Epithelial cell of proximal tubule (primary cell): ENCODE results near the gene ZNF784. TPM values are rescaled to one million over a fixed set of nuclear protein-coding genes. Genes with fewer than 3 reads are reported as not detected.

ENCODE experiments used
- DNase-seq: peaks from one replicate; pipeline ENCODE4 v3.0.0-alpha.2; 2011; ENCODE audit warnings: low read depth
- H3K4me3 ChIP-seq: 2 replicates; pipeline ENCODE4 v1.5.1; 2011; ENCODE audit warnings: low read depth, mild to moderate bottlenecking, low read length
- CTCF ChIP-seq: conservative IDR thresholded peaks from 2 replicates; pipeline ENCODE4 v1.5.1; 2012; ENCODE audit warnings: low read depth, mild to moderate bottlenecking, low read length
- total RNA-seq: library from RNA; depleted of rRNA; stranded (reverse); fragments of >200 nt; gene quantifications from 2 replicates; pipeline ENCODE4 v1.2.3, GENCODE V29; 2015

ZNF784 gene
- total RNA-seq, 1 donor from 2014 or later, result 0.58 TPM

- TF ChIP-seq CTCF, result no peak
- H3K4me3 ChIP-seq, result no peak overlapping the region
- no peak for DNase-seq
Observed at GRCh38 chr19:55620410-55621204, 3.8 kb downstream of the ZNF784 start.

GRCh38 chr19:55619286-55619685, 5.1 kb downstream of the ZNF784 start:
- DNase-seq, result no peak
- H3K4me3 ChIP-seq, result no peak overlapping the region
- no peak for TF ChIP-seq CTCF

- DNase-seq, result no peak
- no peak overlapping the region for H3K4me3 ChIP-seq
- no peak for TF ChIP-seq CTCF
Observed at GRCh38 chr19:55618426-55618825, 5.9 kb downstream of the ZNF784 start.

GRCh38 chr19:55617426-55617825, 6.9 kb downstream of the ZNF784 start:
- no peak overlapping the region for H3K4me3 ChIP-seq
- no peak for DNase-seq
- no peak for TF ChIP-seq CTCF

- no peak overlapping the region for H3K4me3 ChIP-seq
- no peak for TF ChIP-seq CTCF
- no peak for DNase-seq
Observed at GRCh38 chr19:55616395-55616875, 7.9 kb downstream of the ZNF784 start.

- H3K4me3 ChIP-seq, result no peak overlapping the region
- TF ChIP-seq CTCF, result no peak
- DNase-seq, result no peak
Observed at GRCh38 chr19:55615543-55616394, 8.6 kb downstream of the ZNF784 start.
